DLD1 (cell line): ENCODE data around the gene HTR3C.
"Not testable (repeated sequence)": the region's sequence is repeated elsewhere in the genome, so short reads cannot be mapped to it uniquely, and the experiment has no call there.

ENCODE experiments used
- in situ Hi-C: cut with HindIII; loops from 2 replicates; pipeline ENCODE4 v1.10.0; 2017; ENCODE audit warnings: low sequenced_read_pairs

Gene HTR3C, protein sequence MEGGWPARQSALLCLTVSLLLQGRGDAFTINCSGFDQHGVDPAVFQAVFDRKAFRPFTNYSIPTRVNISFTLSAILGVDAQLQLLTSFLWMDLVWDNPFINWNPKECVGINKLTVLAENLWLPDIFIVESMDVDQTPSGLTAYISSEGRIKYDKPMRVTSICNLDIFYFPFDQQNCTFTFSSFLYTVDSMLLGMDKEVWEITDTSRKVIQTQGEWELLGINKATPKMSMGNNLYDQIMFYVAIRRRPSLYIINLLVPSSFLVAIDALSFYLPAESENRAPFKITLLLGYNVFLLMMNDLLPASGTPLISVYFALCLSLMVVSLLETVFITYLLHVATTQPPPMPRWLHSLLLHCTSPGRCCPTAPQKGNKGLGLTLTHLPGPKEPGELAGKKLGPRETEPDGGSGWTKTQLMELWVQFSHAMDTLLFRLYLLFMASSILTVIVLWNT

DNA sequence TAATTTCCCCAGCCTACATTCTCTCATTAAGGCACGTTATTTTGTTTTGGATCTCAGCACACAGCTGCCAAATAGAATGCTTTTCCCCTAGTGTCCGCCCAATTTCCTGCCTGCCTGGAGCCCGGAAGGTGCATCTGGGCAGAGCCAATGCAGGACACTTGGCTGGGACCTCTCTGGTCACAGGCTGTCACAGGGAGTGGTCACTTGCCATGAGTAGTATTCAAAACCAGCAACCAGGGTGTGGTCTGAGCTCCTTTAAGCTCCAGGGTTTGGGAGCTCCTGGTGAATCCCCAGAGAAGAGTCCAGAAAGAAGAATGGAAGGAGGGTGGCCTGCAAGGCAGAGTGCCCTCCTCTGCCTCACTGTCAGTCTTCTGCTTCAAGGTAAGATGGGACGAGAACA is at the start of gene HTR3C:
HTR3C (plus strand) TSS at position 281 of the 400 bp plus-strand sequence; CDS start at position 315, 34 bp downstream.
- in situ Hi-C loops, result no loop called here

DNA sequence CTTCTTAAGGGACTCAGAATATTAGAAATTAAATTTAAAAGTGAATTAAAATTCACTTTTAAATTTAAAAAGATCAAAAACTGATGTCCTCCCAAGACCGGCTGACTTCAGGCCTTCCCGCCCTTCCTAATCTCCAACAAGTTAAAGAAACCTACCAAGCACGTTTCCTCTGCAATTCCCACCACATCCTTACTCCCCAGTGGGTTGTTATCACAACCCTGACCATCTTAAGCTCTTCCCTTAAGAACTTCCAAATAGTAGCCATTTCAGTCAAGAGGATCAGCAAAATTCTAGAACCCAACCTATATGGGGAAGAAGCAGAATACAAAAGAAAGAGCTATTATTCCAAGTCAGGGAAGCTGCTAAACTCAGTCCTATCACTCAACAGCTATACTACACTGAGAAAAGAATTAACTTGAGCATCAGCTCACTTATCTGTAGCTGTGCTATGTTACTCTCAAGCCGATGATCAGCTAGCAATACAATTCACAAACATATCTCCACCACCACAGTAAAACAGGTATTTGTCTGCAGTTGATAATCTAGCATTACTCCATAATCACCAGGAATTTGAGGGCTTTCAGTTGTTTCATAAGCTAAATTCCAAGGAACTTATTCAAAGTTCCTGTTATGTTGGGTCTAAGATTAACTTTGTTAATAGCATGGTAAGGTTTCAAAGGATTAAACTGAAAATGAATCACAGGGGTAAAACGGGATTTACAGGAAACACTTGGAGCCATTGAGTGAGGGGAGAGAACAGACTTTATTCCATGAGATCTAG is 49.5 kb upstream of the HTR3C start:
- in situ Hi-C loops, result no loop called here

DNA sequence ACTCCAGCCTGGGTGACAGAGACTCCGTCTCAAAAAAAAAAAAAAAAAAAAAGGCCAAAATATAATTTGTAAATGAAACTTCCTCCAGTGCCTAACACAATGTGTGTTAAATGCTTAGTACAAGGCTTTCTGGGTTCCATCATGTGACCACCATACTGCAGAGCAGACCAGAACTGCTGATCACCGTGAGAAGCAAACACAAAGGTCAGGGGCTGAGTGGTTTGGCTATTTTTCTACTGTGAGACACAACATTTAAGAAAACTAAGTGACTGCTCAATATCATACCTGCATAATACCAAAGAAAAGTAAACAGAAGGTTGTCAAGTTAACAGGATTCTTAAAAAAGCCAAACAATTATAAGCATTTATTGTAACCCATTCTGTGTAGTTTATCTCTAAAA is 48.4 kb upstream of the HTR3C start:
- in situ Hi-C loops, result no loop called here

DNA sequence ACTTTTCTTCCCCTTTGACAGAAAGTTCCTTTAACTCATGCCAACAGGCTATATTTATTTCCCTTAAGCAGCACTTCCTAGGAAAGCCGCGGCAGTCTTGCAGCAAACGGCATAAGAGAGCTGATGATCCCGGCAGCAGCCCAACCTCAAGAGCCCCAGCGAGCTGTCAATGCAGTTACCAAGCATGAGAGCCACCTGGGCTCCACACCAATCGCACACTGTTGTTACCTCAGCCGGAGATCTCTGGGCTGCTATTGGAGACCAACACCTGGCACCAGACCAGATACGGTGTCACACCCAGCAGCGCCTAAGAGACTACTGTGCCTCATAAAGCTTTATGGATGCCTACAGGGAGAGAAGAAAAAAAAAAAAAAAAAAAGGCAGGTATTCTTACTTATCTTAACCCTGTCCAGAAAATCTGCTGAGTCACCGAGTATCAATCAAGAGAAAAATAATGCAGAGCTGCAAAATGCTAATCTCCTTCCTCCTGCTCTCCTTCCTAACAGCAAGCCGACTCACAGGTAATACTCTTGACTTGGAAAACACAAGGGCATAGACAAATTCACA is 46.8 kb upstream of the HTR3C start:
- in situ Hi-C loops, result no loop called here

DNA sequence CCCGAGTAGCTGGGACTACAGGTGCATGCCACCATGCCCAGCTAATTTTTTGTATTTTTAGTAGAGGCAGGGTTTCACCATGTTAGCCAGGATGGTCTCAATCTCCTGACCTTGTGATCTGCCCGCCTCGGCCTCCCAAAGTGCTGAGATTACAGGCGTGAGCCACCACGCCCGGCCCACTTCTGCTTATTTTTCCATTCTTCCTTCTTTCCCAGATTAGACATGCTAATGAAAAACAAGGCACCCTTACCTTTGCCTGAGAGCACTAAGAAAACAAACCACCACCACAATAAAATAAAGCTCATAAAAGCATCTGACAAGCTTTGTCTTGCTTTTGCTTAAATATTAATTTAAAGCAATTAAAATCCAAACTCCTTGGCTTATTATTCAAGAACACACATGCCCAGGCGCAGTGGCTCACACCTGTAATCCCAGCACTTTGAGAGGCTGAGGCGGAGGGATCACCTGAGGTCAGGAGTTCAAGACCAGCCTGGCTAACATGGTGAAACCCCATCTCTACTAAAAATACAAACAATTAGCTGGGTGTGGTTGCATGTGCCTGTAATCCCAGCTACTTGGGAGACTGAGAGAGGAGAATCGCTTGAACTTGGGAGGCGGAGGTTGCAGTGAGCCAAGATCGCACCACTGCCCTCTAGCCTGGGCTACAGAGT is 45.6 kb upstream of the HTR3C start:
- in situ Hi-C loops, result not testable (repeated sequence)

DNA sequence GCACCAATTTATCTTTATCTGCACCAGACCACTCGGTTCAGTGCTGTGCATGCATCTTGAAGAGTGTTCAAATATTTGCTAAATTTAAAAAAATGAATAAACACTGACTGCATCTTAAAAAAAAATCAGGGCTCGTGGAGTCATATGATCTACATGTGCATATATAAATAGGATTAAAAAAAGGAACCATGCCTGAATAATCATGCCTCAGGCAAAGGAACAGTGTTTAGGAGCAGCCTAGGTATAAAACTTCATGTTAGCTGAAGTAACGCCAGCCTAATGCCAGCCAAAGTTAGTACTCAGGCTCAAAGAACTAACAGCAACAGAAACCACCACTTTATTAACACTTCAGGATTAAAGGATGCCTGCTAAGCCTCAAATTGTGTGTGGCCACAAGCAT is 44.7 kb upstream of the HTR3C start:
- in situ Hi-C loops, result no loop called here

DNA sequence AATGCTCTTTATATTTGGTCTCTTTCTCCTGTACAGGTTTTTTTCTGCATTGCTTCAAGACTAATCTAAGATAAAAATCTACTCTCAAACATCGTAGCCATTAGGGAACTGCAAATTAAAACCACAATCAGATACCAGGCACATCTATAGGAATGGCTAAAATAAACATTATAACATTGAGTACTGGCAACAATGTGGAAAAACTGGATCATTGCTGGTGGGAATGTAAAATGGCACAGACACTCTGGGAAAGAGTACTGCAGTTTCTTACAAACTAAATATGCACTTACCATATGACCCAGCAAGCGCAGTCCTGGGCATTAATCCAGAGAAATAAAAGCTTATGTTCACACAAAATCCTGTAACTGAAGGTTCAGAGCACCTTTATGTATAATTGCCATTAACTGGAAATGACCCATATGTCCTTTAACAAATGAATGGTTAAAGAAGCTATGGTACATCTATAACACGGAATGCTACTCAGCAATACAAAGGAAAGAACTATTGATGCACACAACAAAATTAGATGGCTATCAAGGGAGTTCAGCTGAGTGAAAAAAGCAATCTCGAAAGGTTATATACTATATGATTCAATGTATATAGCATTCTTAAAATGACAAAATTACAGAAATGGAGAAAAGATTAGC is 41.5 kb upstream of the HTR3C start:
- in situ Hi-C loops, result loop anchor here (10.0 kb wide), 1 partner anchor 117 kb away; no protein-coding TSS in a partner anchor

DNA sequence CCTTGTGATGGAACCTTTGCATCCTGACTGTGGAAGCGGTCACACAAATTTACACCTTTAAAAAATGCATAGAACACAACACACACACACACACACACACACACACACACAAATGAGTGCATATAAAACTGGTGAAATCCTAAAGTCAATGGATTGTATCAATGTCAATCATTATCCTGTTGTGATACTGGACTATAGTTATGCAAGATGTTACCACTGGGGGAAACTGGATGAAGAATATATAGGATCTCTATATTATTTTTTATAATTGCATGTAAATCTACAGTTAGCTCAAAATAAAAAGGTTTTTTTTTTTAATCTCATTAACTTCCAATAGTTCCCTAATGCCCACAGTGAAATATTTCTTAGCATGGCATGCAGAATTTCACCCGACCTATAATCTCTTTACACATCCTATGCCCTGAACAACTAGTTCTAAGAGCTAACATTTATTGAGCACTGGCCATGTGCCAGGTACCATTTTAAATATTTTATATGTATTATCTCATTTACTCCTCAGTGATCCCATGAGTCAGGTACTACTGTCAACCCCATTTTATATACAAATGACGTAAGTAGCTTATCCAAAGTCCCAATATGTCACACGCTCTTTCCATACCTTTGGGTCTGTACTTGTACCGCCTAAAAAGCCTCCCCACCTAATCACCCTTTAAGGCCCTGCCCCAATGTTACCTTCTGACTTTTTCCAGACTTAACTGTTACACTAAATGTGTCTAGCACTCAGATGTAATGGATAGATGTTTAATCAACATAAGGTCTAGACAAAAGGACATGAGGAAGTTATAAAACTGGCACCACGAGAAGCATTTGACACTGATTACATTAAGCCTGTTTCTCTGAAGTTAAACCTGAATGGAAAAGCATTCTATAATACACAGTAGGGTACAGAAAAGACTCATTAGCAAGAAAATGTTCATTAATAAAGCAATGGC is 40.6 kb upstream of the HTR3C start:
- in situ Hi-C loops, result loop anchor here (10.0 kb wide), 1 partner anchor 117 kb away; no protein-coding TSS in a partner anchor

DNA sequence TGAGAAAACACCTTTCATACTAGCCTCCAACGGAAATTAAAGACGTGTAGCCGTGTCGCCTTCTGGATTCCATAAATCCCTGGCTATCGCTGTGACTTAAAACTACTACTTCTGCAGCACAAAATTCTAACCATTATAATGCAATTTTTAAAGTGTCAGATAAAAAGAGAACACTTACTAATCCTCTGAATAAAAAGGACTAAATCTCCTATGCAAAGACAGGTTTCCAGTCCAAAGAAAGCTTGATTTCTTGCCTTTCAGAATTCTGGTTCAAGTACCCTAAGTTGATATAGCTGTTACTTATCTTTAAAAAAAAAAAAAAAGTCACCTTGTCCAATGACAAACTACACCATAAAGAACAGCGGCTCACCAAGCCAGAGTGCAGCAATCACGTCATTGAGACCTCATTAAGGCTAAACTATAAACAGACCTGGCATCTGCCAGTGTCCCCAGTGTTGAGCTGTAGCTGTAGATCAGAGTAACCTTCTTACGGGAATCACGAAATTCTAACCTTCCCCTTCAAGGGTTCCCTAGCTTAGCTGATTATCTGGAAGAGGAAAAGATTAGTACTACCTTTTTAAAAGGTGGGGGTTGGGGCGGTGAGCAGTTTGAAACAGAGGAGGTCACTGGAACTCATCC is 37.3 kb upstream of the HTR3C start:
- in situ Hi-C loops, result loop anchor here (10.0 kb wide), 1 partner anchor 121 kb away; no protein-coding TSS in a partner anchor

DNA sequence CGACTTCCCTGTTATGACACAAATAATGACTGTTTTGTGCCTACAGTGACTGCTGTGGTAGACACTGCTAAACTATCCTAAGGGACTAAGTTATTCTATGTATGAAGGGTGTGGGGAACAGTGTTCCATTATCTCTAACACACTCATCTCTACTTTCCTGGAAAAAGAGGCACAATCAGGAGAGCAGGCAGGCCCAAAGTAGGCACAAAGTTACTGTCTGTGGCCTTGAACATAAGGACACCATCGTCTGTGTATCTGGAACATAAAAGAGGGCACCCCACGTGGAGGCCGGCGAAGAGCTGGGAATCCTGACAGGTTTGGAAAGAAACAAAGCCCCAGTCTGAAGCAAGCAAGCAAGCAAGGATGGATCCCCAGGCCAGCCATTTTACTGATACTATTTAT is 36.7 kb upstream of the HTR3C start:
- in situ Hi-C loops, result loop anchor here (10.0 kb wide), 1 partner anchor 121 kb away; no protein-coding TSS in a partner anchor

DNA sequence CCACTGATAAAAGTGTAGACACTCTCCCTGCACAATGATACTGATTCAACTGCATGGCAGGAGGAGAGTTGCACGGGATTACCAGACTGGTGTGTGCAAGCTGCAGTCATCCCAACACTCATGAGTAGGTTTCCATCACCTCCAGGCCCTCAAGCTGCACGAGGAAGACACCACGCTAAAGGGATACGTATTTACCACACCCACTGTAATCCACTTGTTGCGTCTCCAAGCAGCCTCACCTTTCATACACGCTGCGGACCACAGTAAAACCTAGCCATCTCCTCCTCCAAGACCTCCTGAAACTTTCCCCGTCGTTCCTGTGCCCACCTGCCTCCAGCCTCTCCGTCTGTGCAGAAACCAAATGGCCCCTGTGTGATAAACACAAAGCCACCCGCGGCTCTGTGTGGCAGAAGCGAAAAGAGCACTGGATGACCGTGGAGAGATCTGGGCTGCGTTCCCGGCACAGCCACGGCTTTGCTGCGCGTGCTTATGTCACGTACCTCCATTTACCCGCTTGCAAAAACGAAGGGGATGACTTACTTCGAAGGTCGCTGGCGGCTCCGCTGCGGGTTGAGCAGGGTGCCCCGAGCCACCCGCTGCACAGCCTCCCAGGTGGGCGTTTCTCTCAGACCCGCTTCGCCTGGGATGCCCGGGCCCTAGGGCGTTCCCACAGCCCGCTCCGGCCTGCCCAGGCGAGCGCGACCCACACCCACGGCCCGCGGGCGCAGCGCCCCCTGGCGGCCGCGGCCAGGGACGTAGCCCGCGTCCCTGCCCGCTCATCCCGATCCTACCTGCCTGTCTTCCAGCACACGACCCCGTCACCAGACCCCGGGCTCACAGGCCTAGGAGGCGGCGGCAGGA is 35.8 kb upstream of the HTR3C start:
- in situ Hi-C loops, result loop anchor here (10.0 kb wide), 1 partner anchor 122 kb away; no protein-coding TSS in a partner anchor

DNA sequence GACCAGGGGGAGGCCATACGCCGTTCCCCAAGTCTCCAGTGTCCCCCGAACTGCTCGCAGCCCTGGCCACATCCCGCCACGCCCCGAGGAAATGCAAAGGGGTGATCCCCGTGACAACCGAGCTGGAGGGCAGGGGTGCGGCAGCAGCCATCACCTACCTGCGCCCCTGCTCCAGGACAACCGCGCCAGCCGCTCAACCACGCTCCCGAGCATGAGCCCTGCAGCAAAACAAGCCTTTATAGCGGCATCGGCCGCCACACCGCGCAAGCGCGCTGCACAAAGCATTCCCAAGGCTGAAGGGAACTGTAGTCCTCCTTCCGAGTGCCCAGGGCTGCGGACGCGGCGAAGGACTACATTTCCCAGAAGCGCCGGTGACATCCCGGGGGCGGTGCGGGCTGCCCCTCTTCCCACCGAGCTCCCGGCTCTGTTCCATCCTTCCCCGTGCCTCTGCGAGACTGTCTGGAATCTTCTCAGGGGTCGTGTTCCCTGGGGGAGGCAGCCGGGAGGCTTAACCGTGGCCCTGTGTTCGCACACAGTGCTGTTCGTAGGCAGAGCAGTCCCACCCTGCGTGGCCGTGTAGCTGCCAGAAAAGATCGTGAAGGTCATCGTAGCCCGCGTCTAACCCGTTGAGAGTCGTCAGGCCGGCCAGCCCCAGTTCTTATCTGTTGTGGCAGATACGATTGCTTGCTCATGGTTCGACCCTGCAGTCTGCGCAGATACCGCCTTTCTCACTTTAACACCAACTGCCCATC is 35.0 kb upstream of the HTR3C start, which contains the start of gene ABCC5:
ABCC5 (minus strand) TSS at position 213 of the 752 bp plus-strand sequence. CDS start 3,492 bp downstream, outside the sequence.
- in situ Hi-C loops, result loop anchor here (10.0 kb wide), 1 partner anchor 123 kb away; no protein-coding TSS in a partner anchor

DNA sequence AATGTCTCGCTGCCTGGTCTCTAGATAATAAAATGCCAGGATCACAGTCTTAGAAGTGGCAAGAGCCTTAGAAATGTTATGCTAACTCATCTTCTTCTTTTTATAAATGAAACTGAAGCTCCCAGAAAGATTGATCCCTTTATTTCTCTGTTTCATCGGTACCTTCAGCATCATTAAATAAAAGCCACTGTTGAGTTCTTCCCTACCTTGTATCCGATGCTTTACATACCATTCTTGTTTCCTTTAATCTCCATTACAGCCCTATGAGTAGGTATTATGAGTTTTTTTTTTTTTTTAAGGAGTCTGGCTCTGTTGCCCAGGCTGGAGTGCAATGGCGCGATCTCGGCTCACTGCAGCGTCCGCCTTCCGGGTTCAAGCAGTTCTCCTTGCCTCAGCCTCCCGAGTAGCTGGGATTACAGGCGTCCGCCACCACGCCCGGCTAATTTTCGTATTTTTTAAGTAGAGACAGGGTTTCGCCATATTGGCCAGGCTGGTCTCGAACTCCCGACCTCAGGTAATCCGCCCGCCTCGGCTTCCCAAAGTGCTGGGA is 34.3 kb upstream of the HTR3C start:
- in situ Hi-C loops, result loop anchor here (10.0 kb wide), 1 partner anchor 124 kb away; no protein-coding TSS in a partner anchor

DNA sequence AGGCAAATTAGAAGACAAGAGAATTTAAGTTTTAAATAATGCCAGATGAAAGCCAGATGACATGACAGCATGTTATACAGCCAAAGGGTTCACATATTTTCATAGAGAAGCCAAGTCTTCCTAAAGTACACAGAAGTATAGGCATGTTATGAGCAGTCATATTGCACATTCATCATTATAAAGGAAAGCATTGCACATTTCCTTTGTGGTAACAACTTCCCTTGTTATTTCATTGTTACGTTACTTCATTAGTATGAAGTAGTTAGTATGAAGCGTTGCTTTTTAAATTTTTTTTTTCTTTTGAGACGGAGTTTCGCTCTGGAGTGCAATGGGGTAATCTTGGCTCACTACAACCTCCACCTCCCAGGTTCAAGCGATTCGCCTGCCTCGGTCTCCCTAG is 30.5 kb upstream of the HTR3C start:
- in situ Hi-C loops, result no loop called here

DNA sequence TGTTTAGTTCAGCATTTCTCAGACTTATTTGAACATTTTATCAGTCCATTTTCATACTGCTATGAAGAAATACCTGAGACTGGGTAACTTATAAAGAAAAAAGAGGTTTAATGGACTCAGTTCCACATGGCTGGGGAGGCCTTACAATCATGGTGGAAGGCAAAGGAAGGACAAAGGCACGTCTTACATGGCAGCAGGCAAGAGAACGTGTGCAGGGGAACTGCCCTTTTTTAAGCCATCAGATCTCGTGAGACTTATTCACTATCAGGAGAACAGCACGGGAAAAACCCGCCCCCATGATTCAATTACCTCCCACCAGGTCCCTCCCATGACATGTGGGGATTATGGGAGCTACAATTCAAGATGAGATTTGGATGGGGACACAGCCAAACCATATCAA is 27.6 kb upstream of the HTR3C start:
- in situ Hi-C loops, result not testable (repeated sequence)

DNA sequence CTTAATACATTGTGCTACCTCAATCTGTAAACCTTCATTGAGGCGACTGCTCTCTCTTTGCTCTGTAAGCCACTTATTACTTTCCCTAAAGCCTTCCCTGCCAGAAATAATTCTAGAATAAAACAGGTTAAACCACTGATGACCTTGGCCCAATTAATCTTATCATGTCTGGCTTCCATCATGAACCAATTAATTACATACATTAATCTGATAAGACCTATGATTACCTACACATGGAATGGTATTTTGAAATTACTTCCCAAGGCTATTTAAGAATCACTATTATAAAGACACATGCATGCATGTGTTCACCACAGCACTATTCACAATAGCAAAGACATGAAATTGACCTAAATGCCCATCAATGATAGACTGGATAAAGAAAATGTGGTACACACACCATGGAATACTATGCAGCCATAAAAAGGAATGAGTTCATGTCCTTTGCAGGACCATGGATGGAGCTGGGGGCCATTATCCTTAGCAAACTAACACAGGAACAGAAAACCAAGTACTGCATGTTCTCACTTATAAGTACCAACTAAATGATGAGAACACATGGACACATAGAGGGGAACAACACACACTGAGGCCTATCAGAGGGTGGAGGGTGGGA is 24.5 kb upstream of the HTR3C start:
- in situ Hi-C loops, result not testable (repeated sequence)
